GM19468 (cell line): Measurements from ENCODE around the gene BCAT1.
"Not testable (repeated sequence)": the region's sequence is repeated elsewhere in the genome, so short reads cannot be mapped to it uniquely, and the experiment has no call there.

Experiments used
- ATAC-seq: cut with Tn5 transposase; IDR thresholded peaks from one replicate; pipeline ENCODE4 v1.9.1; 2021; ENCODE audit warnings: mild to moderate bottlenecking, moderate library complexity, moderate number of reproducible peaks; ENCODE audit not compliant: unreplicated experiment; ENCODE audit errors: extremely low read depth

BCAT1 gene

DNA sequence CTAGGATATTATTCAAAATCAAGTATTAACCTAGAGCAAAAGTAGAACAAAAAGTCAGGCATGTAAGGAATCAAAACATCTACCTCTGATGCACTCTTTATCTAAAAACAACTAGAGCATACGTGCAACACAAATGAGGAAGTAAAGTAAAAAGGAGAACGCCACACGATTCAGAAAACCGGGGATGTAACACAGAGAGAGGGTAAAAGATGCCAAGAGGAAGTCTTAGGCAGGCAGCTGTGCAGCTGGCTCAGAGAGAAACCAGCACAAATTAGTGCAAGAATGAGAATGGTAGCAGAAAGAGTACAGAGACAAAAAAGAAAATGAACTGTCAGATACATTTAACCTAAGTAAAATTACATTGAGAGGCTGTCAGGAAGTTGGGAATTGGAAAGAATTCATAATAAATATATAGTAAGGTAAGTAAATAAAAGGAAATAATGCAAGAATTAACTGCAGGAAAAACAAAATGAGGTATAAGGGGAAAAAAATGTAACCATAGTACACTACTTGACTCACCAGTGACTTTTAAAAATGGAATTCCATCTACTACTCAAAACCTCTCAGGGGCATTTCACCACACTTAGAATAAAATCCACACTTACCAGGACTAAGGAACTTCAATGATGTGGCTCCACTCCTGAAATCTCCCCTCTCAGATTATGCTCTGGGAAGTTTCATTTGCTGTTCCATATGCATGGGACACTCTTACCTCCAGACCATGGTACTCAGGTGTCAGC, 17.1 kb downstream of the BCAT1 start:
- ATAC-seq: peak; percentile 76

DNA sequence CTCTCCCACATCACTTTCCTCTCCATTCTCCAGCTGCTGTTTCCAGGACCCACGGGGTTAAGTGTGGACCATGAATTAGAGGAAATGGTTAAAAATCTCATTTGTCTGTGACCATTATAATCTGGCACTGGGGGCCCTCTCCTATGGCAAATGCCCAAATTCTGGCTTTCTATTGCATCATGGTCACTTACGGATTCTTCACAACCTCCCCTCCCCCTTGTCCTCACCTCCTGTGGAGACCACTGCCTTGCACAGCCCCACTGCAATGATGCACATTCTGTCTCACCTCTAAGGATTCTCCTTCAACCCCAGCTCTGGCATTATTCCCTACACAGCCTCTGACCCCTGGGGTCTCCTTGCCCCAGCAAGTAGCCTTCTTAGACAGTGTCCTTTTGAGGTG, 18.9 kb downstream of the BCAT1 start:
- ATAC-seq: no peak

- not testable (repeated sequence) for ATAC-seq
Observed at GRCh38 chr12:24928533-24929306, 20.2 kb downstream of the BCAT1 start.

GRCh38 chr12:24928131-24928530, 20.8 kb downstream of the BCAT1 start:
- no peak for ATAC-seq

GRCh38 chr12:24926080-24926479, 22.8 kb downstream of the BCAT1 start:
- ATAC-seq: not testable (repeated sequence)

- no peak for ATAC-seq
Observed at GRCh38 chr12:24922090-24922489, 26.8 kb downstream of the BCAT1 start.

DNA sequence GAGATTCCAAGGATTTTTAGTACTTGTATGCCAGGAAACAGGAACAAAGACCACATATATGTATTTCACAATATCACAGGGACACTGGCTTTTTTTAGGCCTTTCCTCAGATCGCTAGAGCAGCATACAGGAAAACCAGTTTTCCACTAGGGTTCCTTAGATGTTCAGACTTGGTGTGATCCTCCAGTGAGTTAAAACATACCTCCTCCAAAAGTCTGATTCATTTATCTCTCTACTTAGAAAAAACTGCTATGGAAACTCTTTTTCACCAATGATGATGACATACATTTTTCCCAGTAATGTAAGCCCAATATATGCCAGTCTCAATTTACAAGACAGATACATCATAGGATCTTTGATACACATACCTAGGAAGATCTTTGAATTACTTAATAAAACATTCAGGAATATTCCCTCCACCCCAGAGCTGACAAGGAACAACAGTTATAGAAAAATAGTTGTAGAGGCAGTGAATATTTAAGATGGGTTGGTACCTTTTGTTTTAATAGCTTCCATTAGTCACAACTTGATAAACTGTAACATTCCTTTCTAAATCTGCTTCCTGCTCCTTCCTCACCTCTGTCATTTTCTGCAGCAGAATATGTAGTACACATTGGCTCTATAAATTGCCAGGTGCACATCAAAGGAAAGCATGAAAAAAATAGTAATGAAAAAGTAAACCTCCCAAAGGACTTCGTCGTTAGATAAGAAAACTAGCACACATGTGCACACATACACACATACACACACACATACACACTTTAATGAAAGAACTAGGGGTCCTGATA, 27.5 kb downstream of the BCAT1 start:
- ATAC-seq: no peak

- ATAC-seq: no peak
Observed at GRCh38 chr12:24920141-24920540, 28.8 kb downstream of the BCAT1 start.

DNA sequence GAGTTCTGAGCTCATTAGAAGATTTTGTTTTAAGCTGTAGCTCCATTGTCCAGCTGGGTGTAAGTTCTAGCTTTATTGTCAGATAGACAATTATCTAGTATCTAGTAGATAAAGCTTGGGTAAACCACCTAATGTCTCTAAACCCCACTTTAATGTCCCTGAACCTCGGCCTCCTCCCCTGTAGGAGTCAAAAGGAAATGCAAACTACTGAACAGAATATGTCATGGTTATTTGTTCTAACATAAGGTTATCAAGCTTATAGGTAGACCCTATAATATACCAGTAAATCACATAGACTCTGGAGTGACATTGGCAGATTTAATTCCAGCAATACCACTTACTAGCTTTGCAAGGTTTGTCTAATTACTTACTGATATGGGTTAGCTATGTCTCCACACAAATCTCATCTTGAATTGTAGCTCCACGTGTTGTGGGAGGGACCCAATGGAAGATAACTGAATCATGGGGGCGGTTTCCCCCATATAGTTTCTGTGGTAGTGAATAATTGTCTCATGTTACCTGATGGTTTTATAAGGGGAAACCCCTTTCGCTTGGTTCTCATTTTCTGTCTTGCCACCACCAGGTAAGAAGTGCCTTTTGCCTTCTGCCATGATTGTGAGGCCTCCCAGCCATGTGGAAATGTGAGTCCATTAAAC, 29.4 kb downstream of the BCAT1 start:
- no peak for ATAC-seq

DNA sequence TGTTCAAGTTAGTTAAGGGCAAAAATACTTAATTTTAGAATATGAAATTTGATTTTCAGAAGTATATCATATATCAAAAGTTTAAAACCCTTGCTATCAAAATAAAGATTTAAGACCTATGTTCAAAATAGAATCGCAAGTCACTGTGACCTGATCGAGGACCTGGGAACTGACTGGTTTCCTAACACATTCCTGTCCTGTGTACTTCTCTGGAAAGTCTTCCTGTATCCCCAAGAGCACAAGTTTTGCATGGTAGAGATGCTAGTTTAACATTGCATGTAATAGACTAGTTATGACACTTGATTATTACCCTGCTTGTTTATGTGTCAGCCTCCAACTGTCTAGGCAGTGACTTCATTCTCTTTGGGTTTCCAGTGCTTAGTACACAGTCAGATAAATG, 30.3 kb downstream of the BCAT1 start:
- no peak for ATAC-seq

DNA sequence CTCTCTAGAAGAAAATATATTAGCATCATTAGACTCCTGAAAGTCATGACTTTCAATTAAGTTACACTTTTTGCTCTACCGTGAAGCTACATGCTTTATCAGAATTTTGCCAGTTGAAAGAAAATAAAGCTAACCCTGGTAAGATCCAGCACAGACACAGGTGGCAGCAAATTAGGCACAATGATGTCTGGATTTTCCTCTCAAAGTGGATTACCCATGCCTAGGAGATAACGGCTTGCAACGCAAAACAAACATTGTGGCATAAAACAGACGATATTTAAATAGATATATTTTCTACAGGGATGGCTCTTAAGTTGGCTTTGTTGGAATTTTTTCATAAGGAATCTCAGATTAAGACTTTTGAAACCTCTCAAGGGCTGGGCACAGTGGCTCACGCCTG, 33.4 kb downstream of the BCAT1 start:
- no peak for ATAC-seq

DNA sequence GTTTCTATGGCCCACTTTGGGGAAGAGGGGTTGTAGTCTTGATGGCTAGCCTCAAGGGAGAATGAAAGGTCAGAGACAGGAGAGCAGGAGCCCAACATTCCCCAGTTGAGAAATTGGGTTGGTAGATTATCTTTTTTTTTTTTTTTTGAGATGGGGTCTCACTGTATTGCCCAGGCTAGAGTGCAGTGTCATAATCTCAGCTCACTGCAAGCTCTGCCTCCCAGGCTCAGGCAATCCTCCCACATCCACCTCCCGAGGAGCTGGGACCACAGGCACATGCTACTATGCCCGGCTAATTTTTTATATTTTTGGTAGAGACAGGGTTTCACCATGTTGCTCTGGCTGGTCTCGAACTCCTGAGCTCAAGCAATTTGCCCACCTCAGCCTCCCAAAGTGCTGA, 34.9 kb downstream of the BCAT1 start:
- ATAC-seq: no peak

GRCh38 chr12:24913130-24913529, 35.8 kb downstream of the BCAT1 start:
- no peak for ATAC-seq

GRCh38 chr12:24911271-24911791, 37.6 kb downstream of the BCAT1 start:
- ATAC-seq: no peak

DNA sequence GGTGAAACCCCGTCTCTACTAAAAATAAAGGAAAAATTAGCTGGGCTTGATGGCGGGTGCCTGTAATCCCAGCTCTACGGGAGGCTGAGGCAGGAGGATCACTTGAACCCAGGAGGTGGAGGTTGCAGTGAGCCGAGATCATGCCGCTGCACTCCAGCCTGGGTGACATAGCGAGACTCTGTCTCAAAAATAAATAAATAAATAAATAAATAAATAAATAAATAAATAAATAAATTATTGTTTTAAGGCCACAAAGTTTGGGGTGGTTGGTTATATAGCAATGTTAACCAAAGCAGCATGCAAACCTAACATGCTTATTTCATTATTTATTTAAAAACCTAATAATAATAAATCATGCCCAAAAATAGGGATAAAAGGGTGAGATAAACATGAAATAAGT, 38.7 kb downstream of the BCAT1 start:
- not testable (repeated sequence) for ATAC-seq

DNA sequence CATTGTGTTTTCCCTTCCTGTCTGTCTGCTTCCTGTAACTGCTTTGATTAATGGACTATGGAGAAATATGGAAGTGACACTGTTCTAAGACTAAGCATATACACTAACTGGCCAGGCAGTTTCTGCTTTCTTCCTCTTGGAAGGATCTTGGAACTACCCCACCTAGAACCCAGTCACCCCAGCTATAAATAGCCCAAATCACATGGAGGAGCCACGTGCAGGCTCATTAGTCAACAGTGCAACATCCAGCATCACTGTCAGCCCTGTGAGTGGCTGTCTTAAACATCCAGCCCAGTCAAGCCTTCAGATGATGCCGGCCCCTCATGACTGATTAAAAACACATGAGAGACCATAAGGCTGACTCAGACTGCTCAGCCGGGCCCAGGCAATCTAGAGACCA, 39.2 kb downstream of the BCAT1 start:
- no peak for ATAC-seq

DNA sequence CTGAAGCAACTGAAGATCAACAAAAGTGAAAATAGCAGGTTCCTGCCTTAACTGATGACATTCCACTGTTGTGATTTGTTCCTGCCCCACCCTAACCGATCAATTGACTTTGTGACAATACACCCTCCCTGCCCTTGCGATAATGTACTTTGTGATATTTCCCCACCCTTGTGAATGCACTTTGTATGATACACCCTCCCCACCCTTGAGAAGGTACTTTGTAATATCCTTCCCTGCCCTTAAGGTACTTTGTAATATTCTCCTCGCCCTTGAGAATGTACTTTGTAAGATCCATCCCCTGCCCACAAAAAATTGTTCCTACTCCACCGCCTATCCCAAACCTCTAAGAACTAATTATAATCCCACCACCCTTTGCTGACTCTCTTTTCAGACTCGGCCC, 41.4 kb downstream of the BCAT1 start:
- ATAC-seq: no peak

GRCh38 chr12:24906141-24906540, 42.8 kb downstream of the BCAT1 start:
- no peak for ATAC-seq

DNA sequence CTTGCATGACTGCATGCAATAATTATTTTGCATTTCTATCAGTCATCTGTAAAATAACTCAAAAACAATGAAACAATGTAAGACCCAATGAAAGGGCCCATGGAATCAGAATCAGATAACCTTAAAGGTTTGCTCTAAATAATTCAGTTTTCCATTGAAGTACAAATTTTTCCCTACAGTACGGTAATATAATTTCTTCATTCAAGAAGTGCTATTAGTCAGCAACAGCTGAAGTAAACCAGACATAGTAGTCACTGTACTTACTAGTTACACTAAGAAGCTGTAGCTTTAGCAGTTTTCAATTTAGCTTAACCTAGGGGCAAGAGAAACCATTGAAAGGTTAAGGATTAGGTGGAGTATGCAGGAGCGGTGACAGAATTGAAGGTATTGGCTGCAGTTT, 43.5 kb downstream of the BCAT1 start:
- ATAC-seq: no peak

- no peak for ATAC-seq
Observed at GRCh38 chr12:24904871-24905270, 44.0 kb downstream of the BCAT1 start.
